NCI-H510A (cell line): Measurements from ENCODE around the gene ANKH.
"Not testable (repeated sequence)": the region's sequence is repeated elsewhere in the genome, so short reads cannot be mapped to it uniquely, and the experiment has no call there.

Source experiments
- DNase-seq: peaks from one replicate; lab custom pipeline; 2025; lab: John Stamatoyannopoulos, UW

Gene ANKH

GRCh38 chr5:14882658-14883580 lies 11.3 kb upstream of the ANKH start:
- no peak for DNase-seq

DNA sequence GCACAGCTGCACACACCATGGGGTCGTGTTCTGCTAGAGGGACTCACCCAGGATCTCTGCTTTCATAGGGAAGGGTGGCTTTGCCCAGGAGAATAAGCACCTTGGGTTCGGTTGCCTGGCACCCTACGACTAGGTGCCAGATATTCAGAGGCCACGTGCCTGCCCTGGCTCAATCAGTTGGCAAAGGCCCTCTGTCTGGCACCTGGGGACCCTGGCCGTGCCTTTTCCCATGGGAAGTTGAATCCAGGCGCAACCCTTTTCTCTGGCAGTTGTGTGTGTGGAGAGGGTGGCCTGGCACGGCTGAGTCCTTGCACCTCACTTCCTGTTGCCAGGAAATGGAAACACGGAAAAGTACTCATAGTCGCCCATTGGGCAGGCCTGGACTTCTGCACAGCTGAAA lies 10.2 kb upstream of the ANKH start:
- DNase-seq, result no peak

GRCh38 chr5:14880688-14881087 lies 9.1 kb upstream of the ANKH start:
- DNase-seq, result no peak

GRCh38 chr5:14879937-14880589 lies 8.5 kb upstream of the ANKH start:
- DNase-seq, result no peak

- no peak for DNase-seq
Observed at GRCh38 chr5:14879393-14879792, 7.8 kb upstream of the ANKH start.

DNA sequence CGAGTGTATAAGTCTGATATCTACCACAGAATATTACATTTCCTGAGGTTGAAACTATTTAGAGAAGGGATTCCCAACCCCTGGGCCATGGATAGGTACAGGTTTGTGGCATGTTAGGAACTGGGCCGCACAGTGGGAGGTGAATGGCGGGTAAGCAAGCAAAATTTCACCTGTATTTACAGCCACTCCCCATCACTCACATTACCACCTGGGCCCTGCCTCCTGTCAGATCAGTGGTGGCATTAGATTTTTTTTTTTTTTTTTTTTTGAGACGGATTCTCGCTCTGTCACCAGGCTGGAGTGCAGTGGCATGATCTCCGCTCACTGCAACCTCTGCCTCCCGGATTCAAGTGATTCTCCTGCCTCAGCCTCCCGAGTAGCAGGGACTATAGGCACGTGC lies 6.6 kb upstream of the ANKH start:
- DNase-seq, result not testable (repeated sequence)

DNA sequence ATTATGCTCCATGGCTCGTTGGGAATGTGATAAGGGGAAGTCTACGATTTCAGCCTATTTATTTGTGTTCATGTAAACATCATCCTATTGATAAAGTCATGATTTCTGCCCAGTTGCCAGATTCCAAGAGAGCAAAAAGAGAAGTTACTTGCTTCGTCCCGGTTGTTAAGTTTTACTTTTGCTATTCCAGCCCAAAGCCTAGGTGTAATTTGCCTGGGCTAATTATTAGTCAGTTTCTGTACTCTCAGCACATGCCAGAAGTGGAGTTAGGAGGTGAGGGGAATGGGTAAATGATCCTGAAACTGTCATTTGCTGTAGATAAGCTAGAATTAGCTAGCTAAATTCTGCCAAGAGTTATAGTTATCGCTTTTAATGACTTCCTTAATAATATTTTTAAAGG lies 4.5 kb upstream of the ANKH start:
- no peak for DNase-seq

GRCh38 chr5:14873790-14874189 lies 2.2 kb upstream of the ANKH start:
- DNase-seq, result no peak

- no peak for DNase-seq
Observed at GRCh38 chr5:14873093-14873492, 1.5 kb upstream of the ANKH start.

DNA sequence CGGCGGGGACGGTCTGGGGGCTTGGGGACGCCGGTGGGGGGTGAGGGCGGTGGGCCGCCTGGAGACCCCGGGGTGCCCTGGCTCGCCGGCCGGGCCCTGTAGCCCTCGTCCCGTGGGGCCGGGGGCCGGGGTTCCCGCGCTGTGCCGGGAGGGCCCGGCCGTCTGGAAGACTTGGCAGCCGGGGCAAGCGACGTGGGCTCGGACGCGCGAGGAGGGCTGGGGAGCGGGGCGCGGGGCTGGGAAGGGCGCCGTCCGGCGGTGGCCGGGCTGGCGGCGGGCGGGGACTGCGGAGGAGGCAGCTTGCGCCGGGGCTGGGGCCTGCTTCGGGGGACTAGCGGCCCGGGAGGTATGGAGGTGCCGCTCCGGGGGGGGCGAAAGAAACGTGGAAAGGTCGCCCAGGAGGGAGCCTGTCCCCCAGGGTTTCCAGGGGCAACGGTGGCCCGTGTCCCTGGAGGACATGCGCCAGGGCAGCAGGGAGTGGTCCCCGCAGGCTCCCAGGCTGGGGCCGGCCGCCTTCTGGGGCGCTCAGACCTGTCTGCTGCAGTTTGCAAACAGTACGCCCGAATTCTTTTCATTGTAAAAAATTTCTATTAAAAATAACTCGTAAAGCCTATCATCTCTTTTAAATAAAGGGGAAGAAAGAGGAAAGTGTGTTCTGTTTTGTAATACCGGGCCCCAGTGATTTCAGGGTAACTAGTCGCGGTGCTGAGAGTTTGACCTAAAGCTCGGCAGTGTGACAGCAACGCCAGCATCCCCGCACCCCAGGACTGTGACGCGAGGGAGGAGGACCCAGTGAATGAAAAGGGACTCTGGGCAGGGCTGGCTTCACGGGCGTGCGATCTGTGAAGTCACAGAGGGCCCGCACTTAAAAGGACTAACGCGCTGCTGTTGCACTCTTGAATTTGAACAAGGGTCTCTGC lies 752 bp upstream of the ANKH start:
- DNase-seq, result peak; percentile 55

- no peak for DNase-seq
Observed at GRCh38 chr5:14870337-14871213, 1.0 kb downstream of the ANKH start.

GRCh38 chr5:14869668-14870164 lies 1.9 kb downstream of the ANKH start:
- no peak for DNase-seq

DNA sequence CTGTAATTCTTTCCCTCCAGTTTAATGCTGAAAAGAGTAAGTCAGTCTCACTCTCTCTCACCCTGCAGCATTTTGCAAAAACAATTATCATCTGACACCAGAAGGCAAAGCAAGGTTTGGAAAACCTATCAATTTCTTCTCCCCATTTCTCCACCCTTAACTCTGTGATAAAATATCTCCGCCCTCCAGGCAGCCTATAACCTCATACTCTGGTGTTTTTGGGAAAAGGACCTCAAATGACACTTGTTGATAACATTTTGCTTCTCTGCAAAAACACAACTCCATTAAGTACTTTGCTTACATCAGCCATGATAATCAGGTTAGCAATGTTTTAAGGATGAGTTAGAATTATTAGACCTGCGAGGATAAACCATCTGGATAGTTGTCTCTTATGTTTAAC lies 2.3 kb downstream of the ANKH start:
- DNase-seq, result no peak

DNA sequence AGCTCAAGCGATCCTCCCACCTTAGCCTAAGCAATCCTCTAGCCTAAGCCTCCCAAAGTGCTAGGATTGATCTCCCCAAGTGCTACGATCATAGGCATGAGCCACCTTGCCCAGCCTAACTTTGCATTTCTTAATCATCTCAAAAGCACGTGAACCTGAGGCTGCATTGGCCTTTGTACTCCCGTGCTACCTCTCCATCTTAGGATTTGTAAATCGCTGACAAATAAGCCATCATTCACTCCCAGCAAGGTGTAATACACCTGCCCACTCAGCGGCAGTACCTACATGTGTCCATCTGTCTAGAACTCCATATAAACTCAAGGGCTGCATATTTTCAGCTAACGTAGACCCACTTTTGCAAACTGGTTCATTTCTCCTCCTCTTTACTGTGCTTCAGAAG lies 2.8 kb downstream of the ANKH start:
- DNase-seq, result peak; percentile 48

GRCh38 chr5:14864181-14864812 lies 7.3 kb downstream of the ANKH start:
- no peak for DNase-seq

DNA sequence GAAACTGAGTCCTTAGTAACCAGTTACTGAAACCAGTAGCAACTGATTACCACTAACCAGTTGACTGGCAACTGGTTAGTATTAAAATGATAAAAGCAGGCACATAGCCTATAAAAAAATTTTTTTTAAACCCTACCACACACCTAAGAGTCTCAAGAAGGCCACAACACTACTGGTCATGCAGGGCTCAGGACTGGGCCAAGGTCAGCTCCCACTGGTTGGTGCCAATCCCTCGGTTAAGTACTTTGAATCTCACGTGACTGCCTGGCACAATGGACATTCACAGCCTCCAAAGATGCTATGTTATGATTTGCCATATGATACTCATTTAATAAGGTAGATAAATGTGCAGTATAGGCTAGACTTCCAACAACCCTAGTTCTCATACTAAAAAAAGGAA lies 8.5 kb downstream of the ANKH start:
- DNase-seq, result no peak

- no peak for DNase-seq
Observed at GRCh38 chr5:14861123-14861765, 10.3 kb downstream of the ANKH start.

DNA sequence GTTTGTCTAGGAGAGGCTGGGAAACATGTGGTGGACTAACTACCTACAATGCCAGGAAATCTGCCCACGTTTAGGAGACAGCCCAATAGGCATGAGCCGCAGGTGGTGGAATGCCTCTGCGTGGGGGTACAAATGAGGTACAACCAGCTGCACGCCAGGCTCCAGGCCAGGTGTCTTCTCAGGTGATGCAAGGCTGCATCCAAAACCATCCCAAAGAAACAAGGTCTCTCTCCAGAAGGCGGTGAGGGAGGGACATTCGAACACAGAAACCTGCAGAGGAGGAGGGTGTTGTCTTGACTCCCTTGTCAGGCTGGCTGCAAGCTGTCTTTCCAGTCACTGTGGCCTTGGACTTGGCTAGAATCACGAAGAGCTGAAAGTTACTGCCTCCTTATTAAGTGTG lies 11.6 kb downstream of the ANKH start:
- no peak for DNase-seq

GRCh38 chr5:14859150-14859549 lies 12.4 kb downstream of the ANKH start:
- no peak for DNase-seq

DNA sequence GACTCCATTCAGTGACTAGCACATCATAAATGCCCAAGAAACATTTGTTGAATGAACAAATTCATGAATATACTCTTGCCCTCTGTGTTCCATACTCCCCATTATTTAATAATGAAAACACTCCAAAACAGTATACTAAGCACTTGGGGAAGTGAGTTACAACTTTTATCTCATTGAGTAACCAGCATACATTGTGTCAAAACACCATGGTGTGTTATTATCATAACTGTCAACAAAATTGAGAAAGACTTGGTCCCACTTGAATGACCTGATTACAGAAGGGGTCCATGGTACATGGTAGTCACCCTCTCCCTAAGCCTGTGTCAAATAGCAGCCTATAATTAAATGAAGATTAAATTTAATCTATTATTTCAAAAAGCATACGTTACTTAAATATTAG lies 16.2 kb downstream of the ANKH start:
- DNase-seq, result no peak
